ENCODE data around the gene PCDHGB7. TPM values are rescaled to one million over a fixed set of nuclear protein-coding genes. Genes with fewer than 3 reads are reported as not detected.
"Not testable (repeated sequence)": the region's sequence is repeated elsewhere in the genome, so short reads cannot be mapped to it uniquely, and the experiment has no call there.

Gene PCDHGB7
- total RNA-seq, 4 donors from 2014 or later, result 7.2 to 10.4 (median 8.2) TPM

- TF ChIP-seq CTCF (IDR thresholded peaks at IDR 0.05; ENCODE audit: low read depth), result no peak
Measured at GRCh38 chr5:141383345-141383744, 34.1 kb upstream of the PCDHGB7 start.

GRCh38 chr5:141384471-141385267 is 32.8 kb upstream of the PCDHGB7 start:
- no peak for TF ChIP-seq CTCF (IDR thresholded peaks at IDR 0.05; ENCODE audit: low read depth)

GRCh38 chr5:141387557-141388311 is 29.7 kb upstream of the PCDHGB7 start, which contains the start of gene PCDHGB4:
TSS of gene PCDHGB4 (plus strand) at chr5:141387698. CDS start at chr5:141387885, 187 bp downstream.
- not testable (repeated sequence) for TF ChIP-seq CTCF (IDR thresholded peaks at IDR 0.05; ENCODE audit: low read depth)

- no peak for TF ChIP-seq CTCF (IDR thresholded peaks at IDR 0.05; ENCODE audit: low read depth)
Measured at GRCh38 chr5:141388661-141389060, 28.8 kb upstream of the PCDHGB7 start.

GRCh38 chr5:141389153-141390042 is 28.1 kb upstream of the PCDHGB7 start:
- TF ChIP-seq CTCF (IDR thresholded peaks at IDR 0.05; ENCODE audit: low read depth), result no peak

GRCh38 chr5:141392429-141393198 is 24.9 kb upstream of the PCDHGB7 start, which contains the start of gene PCDHGA8:
TSS of gene PCDHGA8 (plus strand) at chr5:141392633. CDS start at chr5:141392814, 181 bp downstream.
- TF ChIP-seq CTCF (IDR thresholded peaks at IDR 0.05; ENCODE audit: low read depth), result no peak
